GM21619 (cell line): ENCODE results near the gene KASH5.
A peak's percentile ranks its signal among the peaks of the same experiment; 100 is the strongest.
"Not testable (repeated sequence)": the region's sequence is repeated elsewhere in the genome, so short reads cannot be mapped to it uniquely, and the experiment has no call there.

Source experiments
- ATAC-seq: cut with Tn5 transposase; IDR thresholded peaks from one replicate; pipeline ENCODE4 v1.9.1; 2021; ENCODE audit not compliant: unreplicated experiment

Gene KASH5

DNA sequence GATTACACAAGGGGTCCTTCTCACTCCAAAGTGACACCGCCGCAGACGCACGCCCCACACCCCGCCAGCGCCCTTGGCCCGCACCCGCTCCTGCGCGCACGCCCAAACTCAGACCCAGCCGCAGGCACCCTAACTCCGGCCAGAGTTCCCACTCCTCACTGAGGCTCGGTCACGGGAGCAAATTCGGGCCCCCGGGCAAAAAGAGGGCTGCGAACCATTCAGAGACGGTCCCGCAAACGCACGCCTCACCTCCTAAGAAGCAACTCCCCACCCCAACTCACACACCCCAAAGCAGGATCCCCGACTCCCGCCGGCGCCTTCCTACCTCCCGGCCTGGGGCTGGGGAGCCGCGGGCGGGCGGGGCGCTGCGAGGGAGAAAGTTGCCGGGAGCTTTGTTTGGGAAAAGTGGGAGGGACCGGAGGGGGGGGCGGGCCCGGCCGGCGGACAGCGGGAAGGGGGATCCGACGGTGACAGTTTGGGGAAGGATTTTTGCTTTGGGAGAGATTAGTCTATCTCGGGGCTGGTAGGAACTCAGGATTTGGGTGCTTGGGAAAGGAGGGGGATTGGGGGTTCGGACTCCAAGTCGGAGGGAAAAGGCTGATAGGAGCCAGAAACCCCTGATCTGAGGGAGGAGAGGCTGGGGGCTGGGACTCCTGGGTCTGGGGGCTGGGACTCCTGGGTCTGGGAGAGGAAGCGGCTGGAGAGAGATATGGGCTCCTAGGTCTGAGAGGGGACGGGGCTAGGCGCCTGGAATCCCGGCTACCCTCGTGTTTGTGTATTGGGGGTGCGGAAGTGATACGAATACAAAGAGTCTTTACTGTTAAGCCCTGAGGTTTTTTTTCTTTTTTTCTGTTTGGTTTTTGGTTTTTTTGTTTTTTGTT, 25.8 kb upstream of the KASH5 start, which contains the start of gene TEAD2:
TSS of gene TEAD2 (minus strand) at position 369 of the 881 bp plus-strand sequence. CDS start 2,341 bp downstream, outside the sequence.
- no peak for ATAC-seq

DNA sequence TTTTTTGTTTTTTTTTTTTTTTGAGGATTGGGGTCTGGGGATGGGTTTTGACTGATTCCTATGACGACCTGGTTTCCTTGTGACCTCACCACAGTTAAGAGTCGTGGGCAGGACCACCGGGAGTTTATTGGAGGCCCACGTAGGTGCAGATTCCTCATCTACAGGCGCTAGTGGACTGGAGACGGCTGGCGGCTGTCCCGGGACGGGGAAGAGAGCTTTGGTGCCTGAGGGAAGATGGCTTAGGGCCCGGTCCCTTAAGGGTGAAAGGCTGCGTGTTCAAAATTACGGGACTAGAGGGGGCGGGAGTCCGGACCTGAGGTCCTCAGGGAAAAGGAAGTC, 25.2 kb upstream of the KASH5 start:
- no peak for ATAC-seq

DNA sequence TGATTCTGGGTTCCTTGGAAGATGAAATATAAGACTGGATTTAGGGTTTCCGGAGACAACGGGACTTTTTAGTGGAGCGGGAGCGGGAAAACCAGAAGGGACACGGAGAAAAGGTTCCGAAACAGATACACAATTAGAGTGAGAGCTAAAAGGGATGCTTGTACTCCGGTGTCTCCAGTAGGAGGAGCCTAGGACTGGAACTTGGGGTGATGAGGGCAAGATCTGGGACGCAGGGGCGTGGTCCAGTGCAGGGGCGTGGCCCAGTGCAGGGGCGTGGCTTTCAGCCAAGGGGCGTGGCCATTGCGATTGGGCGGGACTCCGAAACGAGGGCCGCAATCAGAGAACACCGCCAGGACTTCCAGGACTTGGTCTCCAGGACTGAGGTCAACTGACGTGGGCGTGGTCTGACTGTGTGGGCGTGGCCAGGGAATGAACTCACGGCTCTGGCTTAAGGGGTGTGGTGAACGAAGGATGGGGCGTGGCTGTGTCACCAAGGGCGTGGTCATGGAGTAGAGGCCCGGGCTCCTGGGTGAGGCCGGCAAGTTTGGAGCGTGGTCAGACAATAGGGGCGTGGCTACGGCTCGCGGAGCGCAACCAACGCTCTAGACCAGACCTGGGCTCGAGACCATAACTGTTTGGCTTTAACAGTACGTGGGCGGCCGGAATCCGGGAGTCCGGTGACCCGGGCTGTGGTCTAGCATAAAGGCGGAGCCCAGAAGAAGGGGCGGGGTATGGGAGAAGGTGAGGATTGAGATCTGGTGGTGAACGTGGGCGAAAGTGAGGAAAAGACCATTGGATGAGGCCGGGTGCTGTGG, 24.6 kb upstream of the KASH5 start, which contains the start of gene DKKL1:
TSS of gene DKKL1 (plus strand) at position 610 of the 815 bp plus-strand sequence. CDS start at position 732, 122 bp downstream.
- ATAC-seq: peak; percentile 58

DNA sequence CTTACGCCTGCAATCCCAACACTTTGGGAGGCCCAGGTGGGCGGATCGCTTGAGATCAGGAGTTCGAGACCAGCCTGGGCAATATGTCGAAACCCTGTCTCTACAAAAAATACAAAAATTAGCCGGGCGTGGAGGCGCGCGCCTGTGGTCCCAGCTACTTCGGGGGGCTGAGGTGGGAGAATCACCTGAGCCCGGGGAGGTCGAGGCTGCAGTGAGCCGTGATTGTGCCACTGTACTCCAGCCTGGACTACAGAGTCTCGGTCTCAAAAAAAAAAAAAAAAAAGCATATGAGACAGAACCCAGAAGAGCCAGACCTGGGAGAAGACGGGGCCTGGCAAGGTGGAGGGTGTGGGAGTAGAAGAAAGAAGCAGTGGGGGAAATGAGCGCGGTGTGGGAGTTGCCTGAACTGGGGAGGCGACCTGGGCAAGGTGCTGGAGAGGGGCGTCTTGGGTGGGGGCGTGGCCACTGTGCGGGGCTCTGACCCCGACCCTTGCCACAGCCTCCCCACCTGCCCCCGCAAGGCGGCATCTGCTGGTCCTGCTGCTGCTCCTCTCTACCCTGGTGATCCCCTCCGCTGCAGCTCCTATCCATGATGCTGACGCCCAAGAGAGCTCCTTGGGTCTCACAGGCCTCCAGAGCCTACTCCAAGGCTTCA, 23.8 kb upstream of the KASH5 start:
- no peak for ATAC-seq

DNA sequence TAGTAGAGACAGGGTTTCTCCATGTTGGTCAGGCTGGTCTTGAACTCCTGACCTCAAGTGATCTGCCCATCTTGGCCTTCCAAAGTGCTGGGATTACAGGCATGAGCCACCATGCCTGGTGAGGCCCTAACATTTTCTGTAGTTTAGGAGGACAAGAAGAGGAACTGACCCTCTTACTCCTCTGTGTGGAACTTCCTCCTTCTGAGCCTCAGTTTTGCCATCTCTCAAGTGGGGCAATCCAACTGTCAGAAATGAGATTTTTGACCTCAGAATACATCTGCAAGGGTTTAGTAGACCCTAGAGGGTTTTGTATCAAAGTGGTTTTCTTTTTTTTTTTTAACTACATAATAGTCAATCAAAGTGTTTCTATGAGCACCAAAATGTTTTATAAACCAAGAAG, 21.9 kb upstream of the KASH5 start:
- ATAC-seq: no peak

DNA sequence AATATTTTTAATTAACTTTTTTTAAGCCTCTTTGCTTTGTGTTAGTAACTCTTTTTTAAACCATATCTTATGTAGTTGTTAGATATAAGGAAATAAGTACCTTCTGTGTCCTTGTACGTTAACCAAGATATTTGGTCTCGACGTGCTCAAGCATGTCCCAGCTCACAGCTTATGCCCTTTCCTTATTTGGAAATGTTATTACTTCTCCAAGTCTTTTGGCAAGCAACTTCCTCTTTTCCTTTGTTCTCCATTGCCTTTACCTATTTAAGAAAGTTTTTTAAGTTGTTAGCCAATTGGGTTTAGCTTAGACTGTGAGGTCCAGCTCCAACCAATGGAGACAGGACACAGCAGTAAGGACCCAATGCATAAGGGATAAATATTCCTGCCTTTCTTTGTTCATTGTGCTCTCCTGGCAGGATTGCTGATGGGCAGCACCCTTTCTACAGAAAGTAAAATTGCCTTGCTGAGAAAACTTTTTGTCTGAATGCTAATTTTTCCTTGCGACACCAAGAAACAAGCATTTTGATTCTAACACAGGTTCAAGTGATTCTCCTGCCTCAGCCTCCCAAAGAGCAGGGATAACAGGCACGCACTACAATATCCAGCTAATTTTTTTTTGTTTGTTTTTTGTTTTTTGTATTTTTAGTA, 19.2 kb upstream of the KASH5 start:
- no peak for ATAC-seq

DNA sequence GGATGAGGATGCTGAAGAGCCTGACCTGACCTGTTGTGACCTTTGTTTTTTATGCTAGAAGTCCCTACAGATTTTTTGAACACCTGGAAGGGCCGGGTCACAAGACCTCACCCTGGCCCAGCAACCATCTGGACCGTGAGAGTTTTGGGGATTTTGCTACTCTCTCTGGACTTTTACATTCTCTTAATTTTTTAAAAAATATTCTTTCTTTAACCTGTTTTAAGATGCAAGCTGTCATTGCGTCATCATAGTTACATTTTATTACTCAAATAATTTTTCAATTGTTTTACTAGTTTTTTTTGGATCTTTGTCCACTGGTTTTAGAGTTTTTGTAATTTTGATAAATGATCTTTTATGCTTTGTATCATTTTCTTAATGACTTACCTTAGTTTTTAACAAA, 16.9 kb upstream of the KASH5 start:
- no peak for ATAC-seq

DNA sequence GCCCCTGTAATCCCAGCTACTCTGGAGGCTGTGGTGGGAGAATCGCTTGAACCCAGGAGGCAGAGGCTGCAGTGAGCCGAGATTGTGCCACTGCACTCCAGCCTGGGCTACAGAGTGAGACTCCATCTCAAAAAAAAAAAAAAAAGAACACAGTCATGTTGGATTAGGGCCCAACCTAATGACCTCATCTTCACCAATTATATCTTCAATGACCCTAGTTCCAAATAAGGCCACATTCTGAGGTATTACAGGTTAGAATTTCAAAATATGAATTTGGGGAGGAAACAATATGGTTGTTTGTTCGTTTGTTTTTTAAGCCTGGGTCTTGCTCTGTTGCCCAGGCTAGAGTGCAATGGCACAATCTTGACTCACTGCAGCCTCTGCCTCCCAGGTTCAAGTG, 14.9 kb upstream of the KASH5 start:
- not testable (repeated sequence) for ATAC-seq

DNA sequence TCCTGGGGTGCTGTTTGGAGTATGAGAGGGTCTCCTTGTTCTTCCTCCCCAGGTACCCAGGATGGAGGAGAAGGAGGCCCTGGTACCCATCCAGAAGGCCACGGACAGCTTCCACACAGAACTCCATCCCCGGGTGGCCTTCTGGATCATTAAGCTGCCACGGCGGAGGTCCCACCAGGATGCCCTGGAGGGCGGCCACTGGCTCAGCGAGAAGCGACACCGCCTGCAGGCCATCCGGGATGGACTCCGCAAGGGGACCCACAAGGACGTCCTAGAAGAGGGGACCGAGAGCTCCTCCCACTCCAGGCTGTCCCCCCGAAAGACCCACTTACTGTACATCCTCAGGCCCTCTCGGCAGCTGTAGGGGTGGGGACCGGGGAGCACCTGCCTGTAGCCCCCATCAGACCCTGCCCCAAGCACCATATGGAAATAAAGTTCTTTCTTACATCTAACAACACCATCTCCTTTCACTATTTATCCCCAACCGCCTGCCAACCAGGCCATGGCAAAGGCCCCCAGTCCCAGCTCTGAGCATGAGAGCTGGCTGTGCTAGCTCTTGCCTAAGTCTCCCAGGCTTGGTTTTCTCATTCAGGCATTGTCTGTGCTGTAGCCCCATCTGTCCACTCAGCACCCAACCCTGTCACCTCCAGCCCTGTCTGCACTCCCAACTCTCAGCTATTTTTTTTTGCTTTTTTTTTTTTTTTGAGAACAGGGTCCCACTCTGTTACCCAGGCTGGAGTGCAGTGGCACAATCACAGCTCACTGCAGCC, 13.2 kb upstream of the KASH5 start:
- no peak for ATAC-seq

DNA sequence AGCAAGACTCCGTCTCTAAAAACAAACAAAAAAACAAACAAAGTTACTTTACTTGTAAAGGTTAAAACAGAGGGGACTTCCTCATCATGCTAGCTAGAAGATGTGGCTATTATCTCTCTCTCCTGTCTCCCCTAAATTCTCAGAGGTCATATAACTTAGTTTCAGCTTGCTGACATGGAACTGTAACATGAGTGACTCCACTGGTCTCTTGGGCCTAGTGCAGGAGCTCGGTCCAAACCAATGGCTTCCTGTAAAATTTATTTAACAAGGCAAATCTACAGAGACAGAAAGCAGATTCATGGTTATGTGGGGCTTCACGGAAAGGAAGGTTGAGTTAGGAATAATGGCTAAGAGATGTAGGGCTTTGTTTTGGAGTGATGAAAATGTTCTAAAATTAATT, 9.5 kb upstream of the KASH5 start:
- ATAC-seq: no peak

DNA sequence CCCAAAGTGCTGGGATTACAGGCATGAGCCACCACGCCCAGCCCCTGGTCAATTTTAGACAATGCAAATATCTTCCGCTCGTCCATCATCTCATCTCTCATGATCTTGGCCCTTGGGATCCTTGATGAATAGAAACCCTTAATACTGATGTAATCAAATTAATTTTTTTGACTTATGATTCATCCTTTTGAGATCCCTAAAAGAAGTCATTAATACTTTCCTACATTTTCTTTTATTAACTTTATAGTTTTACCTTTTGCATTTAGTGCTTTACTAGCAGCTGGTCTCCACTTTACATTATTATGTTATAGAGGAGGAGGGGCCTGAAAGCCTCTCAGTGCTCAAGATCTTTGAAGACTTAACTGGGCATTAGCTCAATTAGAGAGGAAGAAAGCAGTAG, 7.7 kb upstream of the KASH5 start:
- no peak for ATAC-seq

DNA sequence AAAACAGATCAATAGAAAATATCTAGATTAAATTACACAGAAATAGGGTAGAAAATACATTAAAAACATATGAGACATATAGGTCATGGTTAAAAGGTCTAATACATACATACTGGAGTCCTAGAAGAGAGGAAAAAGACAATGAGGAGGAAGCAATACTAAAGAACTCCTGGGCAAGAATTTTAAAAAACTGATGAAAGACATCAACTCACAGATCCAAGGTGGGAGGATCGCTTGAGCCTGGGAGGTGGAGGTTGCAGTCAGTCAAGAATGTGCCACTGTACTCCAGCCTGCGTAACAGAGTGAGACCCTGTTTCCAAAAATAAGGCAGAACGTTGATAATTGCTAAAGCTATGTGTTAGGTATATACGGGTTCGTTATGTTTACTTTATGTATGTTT, 5.4 kb upstream of the KASH5 start:
- ATAC-seq: no peak

DNA sequence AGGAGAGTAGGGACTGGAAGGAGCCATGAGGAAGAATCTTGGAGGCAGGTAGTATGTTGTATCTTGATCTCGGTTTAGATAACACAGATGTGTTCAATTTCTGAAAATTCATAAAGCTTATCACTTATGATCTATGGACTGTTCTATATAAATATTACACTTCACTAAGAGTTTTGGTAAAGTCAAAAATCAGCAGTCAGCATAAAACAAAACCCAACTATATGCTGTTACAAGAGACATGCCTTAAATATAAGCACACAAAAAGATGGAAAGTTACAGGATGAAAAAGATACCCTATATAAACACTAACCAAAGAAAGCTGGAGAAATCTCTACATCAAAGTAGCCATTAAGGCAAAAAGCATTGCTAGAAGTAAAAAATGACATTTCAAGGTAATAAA, 4.5 kb upstream of the KASH5 start:
- no peak for ATAC-seq

DNA sequence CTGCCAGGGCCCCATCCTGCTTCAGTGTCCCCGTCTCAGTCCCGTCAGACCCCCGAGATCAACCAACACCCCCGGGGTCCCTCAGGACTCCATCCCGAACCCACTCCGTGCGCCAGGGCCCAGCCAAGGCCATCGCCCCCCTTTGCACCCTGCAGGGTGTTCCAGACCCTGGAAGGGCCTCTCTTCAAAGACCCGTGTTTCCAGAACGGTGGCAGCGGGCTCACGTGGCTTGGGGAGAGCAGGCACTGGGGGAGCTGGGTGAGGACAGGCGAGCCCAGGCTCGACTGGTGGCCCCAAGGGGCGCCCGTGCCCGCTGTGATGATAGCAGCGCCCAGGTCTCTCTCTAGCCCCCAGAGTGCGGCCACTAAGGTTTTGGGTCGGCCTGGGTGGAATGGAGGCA, 1.4 kb downstream of the KASH5 start:
- ATAC-seq: no peak

DNA sequence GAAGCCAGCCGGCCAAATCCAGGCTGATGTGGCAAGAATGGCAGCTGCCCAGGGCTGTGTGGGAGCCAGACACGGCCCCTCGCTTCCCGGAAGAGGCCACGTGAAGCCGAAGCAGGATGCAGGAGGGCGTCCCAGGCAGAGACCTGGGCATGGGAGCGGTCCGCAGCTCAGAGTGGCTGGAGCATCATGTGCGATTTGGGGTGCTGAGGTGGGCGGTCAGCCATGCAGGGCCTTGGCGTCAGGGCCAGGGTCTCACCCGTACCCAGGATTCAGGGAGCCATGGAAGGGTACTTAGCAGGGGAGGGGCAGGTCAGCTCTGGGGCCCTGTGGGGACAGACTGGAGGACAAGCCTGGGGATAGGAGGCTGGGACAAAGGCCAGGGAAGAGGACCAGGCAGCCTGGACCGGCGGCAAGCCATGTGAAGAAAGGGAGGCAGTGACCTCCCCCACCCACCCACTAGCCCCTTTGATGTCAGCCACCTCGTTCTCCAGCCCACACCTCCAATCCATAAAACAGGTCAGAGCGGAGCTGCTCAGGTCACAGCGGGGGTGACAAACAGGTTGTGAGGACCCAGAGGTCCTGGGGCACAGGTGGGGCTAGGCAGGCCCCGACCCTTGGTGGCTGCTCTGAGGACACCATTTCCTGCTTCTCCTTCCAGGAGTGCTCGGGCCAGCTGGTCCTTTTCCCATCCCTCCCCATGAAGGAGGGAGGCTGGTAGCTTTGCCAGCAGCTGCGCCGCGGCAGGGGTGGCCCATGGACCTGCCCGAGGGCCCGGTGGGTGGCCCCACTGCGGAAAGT, 2.3 kb downstream of the KASH5 start:
- ATAC-seq: no peak

DNA sequence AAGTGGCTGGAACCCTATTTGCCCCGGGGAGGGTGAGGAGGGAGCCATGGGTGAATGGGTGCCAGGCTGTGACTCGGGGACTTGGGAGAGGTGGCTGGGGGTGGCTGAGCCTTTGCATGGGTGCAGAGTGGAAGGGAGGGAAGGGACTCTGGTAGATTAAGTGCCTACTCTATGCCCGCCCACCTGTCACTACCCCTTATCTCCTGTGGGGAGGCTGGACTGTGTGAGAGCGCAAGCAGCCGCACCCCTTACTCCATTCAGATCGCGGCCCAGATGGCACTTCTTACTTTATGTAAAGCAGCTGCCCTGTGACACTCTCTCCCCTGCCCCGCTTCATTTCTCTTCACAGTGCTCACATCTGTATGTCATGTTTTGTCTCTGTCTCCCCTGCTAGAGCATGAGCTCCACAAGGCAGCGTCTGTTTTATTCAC, 2.9 kb downstream of the KASH5 start:
- ATAC-seq: no peak

DNA sequence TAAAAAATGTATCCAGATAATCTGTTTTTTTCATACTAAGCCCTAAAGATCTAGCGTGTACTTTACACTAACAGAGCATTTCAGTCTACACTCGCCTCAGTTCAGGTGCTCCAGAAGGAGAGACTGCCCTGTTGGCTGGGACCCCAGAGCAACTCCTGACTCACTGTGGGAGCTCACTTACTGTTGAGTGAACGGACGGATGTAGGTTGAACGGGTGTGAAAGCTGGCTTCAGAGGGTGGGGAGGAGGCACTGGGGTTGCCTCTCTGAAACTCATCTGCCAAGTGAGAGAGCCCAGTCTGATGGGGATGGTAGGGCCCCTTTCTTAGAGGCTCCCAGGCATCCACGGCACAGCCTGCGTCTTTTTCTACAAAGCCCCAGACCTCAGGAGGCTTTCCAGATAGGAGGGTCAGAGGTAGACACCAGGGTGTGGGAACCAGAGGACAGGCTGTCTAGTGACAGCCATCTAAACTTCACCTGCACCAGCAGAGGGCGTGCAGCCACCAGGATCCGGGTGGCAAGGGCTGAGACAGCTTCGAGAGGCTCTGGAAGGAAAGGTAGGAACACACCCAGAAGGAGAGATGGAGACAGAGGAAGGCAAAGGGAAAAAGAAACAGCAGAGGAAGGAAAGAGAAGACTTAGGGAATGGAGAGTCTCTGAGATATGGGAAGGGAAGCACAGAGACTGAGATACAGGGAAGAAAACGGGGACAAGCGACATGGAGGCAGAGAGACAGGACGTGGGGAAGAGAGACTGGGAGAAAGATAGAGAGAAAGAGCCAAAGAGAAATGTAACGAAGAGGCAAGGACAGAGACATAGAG, 3.7 kb downstream of the KASH5 start:
- no peak for ATAC-seq

DNA sequence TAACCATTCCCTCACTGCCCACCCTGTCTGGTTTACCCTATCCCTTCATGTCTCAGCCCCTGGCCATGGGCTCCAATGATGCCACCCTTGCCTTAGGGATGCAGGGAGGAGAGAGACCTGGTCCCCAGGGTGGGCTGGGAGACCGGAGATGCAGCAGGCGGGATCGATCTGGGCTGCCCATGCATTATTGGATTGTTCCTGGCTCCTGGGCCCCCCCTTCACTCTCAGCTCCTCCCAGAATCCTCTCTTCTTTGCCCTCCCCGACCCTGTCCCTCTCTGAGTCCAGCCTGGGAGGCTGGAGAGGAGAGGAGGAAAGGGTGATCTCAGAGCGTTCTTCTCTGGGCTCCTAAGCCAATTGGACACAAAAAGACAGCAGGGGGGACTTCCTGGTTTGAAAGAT, 5.8 kb downstream of the KASH5 start:
- ATAC-seq: no peak
